Neural cell (in vitro differentiated cells): Measurements from ENCODE around the gene PROM2.

Source experiments
- CTCF ChIP-seq: fragments of 450-650 bp; IDR thresholded peaks from 2 replicates; pipeline ENCODE4 v1.5.1; 2014; ENCODE audit warnings: antibody characterized with exemption, mild to moderate bottlenecking, moderate library complexity; ENCODE audit not compliant: poor library complexity, severe bottlenecking
- EZH2 ChIP-seq: fragments of 200-600, 300-800 bp; shearing (Covaris generic), sonication (generic); IDR thresholded peaks from 2 replicates; pipeline ENCODE4 v1.6.1; 2014; ENCODE audit warnings: antibody characterized with exemption, low read length, borderline replicate concordance, mild to moderate bottlenecking; ENCODE audit not compliant: insufficient read depth, poor library complexity, severe bottlenecking
- POLR2AphosphoS5 ChIP-seq: IDR thresholded peaks from 2 replicates; pipeline ENCODE4 v1.6.1; 2012
- RAD21 ChIP-seq: fragments of 450-650 bp; conservative IDR thresholded peaks from 2 replicates; pipeline ENCODE4 v1.6.1; 2014; ENCODE audit warnings: antibody characterized with exemption, mild to moderate bottlenecking, moderate library complexity

GRCh38 chr2:95301186-95301585 is 26.9 kb downstream of the PROM2 start:
- TF ChIP-seq RAD21 = no peak
- TF ChIP-seq POLR2AphosphoS5 = no peak
- no peak for TF ChIP-seq CTCF
- TF ChIP-seq EZH2 = no peak
